ENCODE measurements around the gene SPOCK1.

The SPOCK1 gene

DNA sequence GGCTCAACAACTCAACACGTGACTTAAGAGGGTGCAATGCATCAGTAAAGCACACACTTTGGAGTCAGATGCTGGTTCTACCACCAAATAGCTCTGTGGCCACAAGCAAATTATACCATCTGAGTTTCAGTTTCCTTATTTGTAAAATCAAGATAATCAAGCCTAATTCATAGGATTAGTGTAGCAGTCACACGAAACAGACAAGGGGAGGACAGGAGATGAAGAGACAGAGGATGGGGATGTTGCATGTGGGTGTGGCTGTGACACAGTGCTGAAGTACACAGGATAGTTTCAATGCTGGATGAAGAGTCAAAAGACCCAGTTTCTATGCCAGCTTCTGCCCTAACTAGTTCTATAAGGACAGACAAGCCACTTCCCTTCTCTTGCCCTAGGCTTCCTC is 60.2 kb downstream of the SPOCK1 start:
- DNase-seq (ENCODE audit: low read depth): no peak
- H3K4me3 ChIP-seq (ENCODE audit: low read depth, low read length): no peak overlapping the region
- TF ChIP-seq, protein P1, sequence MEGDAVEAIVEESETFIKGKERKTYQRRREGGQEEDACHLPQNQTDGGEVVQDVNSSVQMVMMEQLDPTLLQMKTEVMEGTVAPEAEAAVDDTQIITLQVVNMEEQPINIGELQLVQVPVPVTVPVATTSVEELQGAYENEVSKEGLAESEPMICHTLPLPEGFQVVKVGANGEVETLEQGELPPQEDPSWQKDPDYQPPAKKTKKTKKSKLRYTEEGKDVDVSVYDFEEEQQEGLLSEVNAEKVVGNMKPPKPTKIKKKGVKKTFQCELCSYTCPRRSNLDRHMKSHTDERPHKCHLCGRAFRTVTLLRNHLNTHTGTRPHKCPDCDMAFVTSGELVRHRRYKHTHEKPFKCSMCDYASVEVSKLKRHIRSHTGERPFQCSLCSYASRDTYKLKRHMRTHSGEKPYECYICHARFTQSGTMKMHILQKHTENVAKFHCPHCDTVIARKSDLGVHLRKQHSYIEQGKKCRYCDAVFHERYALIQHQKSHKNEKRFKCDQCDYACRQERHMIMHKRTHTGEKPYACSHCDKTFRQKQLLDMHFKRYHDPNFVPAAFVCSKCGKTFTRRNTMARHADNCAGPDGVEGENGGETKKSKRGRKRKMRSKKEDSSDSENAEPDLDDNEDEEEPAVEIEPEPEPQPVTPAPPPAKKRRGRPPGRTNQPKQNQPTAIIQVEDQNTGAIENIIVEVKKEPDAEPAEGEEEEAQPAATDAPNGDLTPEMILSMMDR (IDR thresholded peaks at IDR 0.05; ENCODE audit: control insufficient read depth, extremely low read depth, insufficient read depth): no peak

DNA sequence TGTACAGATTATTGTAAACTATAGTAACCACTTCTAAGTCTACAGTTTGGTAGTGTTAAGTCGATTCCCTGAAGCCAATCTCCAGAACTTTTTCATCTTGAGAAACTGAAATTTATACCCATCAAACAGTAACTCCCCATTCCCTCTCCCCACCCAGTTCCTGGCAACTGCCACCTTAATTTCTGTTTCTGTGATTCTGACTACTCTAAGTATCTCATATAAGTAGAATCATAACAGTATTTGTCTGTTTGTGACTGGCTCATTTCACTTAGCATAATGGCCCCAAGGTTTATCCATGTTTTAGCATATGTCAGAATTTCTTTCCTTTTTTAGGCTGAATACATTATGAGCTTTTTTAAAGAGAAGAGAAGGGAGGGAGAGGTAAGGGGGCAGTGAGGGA is 61.4 kb downstream of the SPOCK1 start:
- no peak for DNase-seq (ENCODE audit: low read depth)
- TF ChIP-seq, protein P1 (IDR thresholded peaks at IDR 0.05; ENCODE audit: control insufficient read depth, extremely low read depth, insufficient read depth): no peak

DNA sequence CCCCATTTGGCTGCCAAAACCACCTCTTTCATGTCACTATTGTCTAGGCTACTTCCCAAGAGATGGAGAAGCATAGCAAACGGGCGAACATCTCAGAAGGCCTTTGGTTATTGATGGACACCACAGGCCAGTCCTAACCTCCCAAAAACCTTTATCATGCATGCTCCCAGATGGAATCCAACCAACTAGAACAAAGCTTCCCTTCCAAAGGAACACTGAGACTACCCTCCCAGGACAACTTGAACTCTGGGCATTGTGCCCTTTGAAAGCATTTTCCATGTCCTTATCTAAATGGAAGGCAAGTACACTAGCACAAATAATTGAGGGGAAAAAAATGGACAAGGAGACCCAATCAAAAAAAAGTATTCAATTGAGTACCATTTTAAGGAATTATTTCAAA is 65.6 kb downstream of the SPOCK1 start:
- DNase-seq (ENCODE audit: low read depth): no peak
- TF ChIP-seq, protein P1 (IDR thresholded peaks at IDR 0.05; ENCODE audit: control insufficient read depth, extremely low read depth, insufficient read depth): no peak
- H3K4me3 ChIP-seq (ENCODE audit: low read depth, low read length): no peak overlapping the region

More for the DNA sequence above, 61.4 kb downstream of the SPOCK1 start:
- no peak overlapping the region for H3K4me3 ChIP-seq (ENCODE audit: low read depth, low read length)

DNA sequence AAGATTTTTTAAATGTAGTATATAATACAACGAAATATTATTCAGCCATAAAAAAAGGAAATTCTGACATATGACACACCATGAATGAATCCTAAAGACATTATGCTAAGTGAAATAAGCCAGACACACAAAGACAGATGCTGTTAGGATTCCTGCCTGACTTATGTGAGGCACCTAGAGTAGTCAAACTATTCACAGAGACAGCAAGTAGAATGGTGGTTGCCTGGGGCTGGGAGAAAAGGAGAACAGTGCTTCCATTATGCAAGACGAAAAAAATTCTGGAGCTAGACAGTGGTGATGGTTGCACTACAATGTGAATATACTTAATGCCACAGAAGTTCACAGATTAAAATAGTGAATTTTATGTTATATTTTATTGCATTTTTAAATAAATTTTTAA is 66.8 kb downstream of the SPOCK1 start:
- no peak for DNase-seq (ENCODE audit: low read depth)
- no peak overlapping the region for H3K4me3 ChIP-seq (ENCODE audit: low read depth, low read length)
- TF ChIP-seq, protein P1 (IDR thresholded peaks at IDR 0.05; ENCODE audit: control insufficient read depth, extremely low read depth, insufficient read depth): no peak

DNA sequence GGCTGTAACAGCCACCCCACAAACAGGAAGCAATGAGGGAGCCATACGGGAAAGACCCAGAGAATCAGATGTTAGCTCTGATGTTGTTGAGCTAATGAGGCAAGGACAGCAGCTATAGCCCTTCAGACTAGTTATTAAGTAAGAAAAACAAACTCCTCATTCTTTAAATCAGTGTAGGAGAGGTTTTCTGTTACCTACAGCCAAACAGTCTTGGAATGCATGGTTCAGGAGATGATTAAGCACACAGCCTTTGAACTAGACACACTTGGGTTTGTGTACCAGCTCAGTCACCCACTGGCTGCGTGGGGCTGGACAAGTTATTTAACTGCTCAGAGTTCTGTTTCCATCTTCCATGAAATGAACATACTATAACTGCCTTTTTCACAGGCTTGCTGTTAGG is 68.1 kb downstream of the SPOCK1 start:
- DNase-seq (ENCODE audit: low read depth): no peak
- TF ChIP-seq, protein P1 (IDR thresholded peaks at IDR 0.05; ENCODE audit: control insufficient read depth, extremely low read depth, insufficient read depth): no peak
- no peak overlapping the region for H3K4me3 ChIP-seq (ENCODE audit: low read depth, low read length)

DNA sequence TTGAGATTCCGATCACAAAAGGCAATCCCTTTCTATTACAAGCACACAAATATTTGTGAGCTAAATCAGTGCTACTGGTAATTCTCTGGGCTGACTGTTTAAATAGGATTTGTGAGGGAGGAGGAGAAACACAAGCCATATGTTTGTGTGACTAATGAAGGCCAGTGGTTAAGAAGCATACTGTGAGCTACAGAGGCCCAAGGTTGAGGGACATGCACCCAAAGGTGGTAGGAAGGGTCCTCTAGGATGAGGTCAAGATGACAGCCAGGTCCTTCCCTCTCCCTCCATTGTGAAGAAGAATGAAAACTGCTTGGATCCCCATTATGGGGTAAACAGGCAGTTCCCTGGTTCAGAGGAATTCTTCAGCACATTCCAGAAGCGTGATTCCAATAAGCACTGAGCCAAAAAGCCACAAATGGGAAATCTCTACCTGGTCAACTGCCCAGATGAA is 83.9 kb downstream of the SPOCK1 start:
- TF ChIP-seq, protein P1 (IDR thresholded peaks at IDR 0.05; ENCODE audit: control insufficient read depth, extremely low read depth, insufficient read depth): no peak
- H3K4me3 ChIP-seq (ENCODE audit: low read depth, low read length): no peak overlapping the region
- DNase-seq (ENCODE audit: low read depth): no peak

DNA sequence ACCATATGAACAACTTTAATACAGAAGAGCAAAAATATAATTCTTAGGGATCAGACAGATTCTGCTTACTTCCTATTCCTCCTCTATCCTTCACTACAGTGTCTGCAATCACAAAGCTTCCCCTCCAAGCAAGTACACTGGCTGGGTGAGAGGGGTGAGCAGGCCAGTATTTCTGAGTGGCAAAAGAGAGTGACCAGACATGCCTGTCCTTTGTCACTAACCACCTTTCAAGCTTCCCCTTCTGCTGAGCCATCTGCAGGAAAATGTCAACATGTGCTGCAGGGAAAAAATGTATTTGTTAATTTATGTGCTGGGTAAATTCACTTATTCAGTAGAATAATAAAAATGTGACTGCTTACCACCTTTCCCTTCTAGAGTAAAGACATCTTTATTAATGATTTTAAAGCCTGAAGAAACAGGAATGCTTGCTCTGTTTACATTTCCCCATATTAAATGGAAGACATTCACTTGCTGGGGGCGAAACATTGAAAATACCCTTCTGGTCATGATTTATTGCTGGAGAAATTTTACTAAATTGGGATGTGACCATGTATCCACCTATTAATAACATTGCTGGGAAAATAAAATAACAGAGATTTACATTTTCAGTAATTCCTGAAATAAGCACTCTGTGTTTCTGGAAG is 84.9 kb downstream of the SPOCK1 start:
- TF ChIP-seq, protein P1 (IDR thresholded peaks at IDR 0.05; ENCODE audit: control insufficient read depth, extremely low read depth, insufficient read depth): no peak
- H3K4me3 ChIP-seq (ENCODE audit: low read depth, low read length): no peak overlapping the region
- DNase-seq (ENCODE audit: low read depth): no peak
